ENCODE measurements around the gene EYA4. TPM values are rescaled to one million over a fixed set of nuclear protein-coding genes. Genes with fewer than 3 reads are reported as not detected.
"Not testable (repeated sequence)": the region's sequence is repeated elsewhere in the genome, so short reads cannot be mapped to it uniquely, and the experiment has no call there.

Gene EYA4
- total and polyA plus RNA-seq, 3 experiments from 2014 or later, result not detected

DNA sequence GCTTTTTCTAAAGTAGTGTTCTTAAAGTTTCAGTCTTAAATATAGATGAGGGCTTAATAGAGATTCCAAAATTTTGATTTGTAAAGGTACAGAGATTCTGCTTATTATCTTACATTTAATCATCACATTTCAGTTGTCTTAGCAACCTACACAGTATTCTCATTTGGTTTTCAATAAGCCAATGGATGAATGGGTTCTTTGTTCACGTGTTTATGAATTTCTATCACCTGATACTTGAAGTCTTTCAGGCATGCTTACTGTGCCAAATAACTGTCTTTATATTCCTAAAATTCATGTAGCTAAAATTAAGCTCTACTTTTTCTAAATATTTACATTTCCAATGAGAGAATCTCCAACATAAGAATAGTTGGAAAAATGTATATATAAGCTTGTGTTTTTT, 152.7 kb downstream of the EYA4 start:
- H3K4me3 Mint-ChIP-seq, result no peak overlapping the region
- Histone ChIP-seq H3K36me3 (ENCODE audit: insufficient read depth, low read length) (no peaks in the 10 kb centered on the region), H3K9me3 (ENCODE audit: low read length) (no peaks in the 10 kb centered on the region), H3K4me3 (ENCODE audit: low read length) (no peak overlapping the region), H3K4me1 (ENCODE audit: insufficient read depth, low read length) (no peaks in the 10 kb centered on the region), H3K27me3 (ENCODE audit: insufficient read depth, low read length, poor library complexity, severe bottlenecking) (no peaks in the 10 kb centered on the region), H3K27ac (ENCODE audit: low read depth, low read length) (no peak overlapping the region)
- H3K27me3 Mint-ChIP-seq, result peaks cover 0 to under 1% of the 10 kb centered on the region in 2 donors
- CTCF ChIA-PET, result no interaction called here
- DNase-seq, result no peak
- H3K36me3 Mint-ChIP-seq, result no peaks in the 10 kb centered on the region
- H3K4me1 Mint-ChIP-seq, result no peaks in the 10 kb centered on the region
- H3K9me3 Mint-ChIP-seq, result peaks cover 0 to 4% (median 2%) of the 10 kb centered on the region in 5 donors
- POLR2A ChIA-PET, result no interaction called here
- no peak overlapping the region for H3K27ac Mint-ChIP-seq

DNA sequence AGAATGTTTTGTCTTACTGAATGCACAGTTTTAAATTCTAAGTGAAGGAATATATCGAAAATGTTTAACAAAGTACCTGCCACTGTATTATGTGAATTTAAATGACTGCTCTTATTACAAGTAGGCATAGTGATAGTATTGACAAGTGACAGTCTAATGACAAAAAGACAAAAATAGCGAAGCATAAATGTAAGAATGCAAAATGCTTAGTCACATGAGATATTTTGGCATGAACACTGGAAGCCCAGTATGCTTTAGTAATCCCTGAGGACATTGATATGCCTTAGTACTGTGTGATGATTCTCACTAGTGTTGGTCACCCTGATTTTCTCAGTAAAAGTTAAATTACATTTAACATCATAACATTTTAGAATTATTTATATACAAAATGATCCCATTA, 153.5 kb downstream of the EYA4 start:
- Histone ChIP-seq H3K27ac (ENCODE audit: low read depth, low read length) (no peak overlapping the region), H3K36me3 (ENCODE audit: insufficient read depth, low read length) (no peaks in the 10 kb centered on the region), H3K27me3 (ENCODE audit: insufficient read depth, low read length, poor library complexity, severe bottlenecking) (no peaks in the 10 kb centered on the region), H3K9me3 (ENCODE audit: low read length) (no peaks in the 10 kb centered on the region), H3K4me3 (ENCODE audit: low read length) (no peak overlapping the region), H3K4me1 (ENCODE audit: insufficient read depth, low read length) (no peaks in the 10 kb centered on the region)
- Mint-ChIP-seq H3K27me3 (no peaks in the 10 kb centered on the region), H3K27ac (no peak overlapping the region), H3K4me3 (no peak overlapping the region), H3K4me1 (no peaks in the 10 kb centered on the region), H3K36me3 (no peaks in the 10 kb centered on the region), H3K9me3 (peaks cover 0 to 4% (median 1%) of the 10 kb centered on the region in 5 donors)
- CTCF ChIA-PET, result no interaction called here
- POLR2A ChIA-PET, result no interaction called here
- no peak for DNase-seq

DNA sequence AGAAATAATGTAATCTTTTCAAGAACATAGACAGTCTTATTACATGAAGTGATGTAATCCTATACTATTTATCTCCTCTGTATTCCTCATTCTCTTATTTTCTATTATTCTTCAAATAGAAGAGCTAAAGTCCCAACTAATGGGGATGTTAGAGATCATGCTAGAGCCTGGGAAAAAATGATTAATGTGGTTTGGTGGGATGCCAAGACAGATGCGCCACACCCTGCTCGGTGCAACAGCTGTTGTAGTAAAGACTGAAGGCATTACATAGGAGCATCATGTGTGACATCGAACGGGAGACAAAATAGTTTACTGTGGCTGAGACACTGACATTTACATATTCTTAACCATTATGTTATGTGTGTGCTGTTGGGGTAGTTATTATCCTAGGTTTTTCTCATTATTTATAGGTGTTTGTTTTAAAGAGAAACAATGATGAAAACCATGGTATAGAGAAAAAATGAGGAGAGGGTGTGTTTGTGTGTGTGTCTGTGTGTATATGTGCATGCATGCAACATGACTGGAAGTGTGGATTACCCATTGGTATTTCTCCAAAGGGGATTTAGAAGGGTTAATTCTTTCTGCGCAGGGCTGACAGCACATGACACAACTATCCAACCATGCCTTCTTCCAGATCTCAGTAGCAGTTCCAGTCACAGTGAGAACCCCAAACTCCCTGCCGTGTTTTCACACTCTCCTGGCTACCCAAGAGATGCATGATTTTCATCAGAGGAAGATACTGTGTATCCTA, 155.3 kb downstream of the EYA4 start:
- Mint-ChIP-seq H3K27me3 (no peaks in the 10 kb centered on the region), H3K27ac (no peak overlapping the region), H3K36me3 (no peaks in the 10 kb centered on the region), H3K4me3 (no peak overlapping the region), H3K4me1 (no peaks in the 10 kb centered on the region), H3K9me3 (peaks cover 0 to 3% (median 2%) of the 10 kb centered on the region in 5 donors)
- Histone ChIP-seq H3K27ac (ENCODE audit: low read depth, low read length) (no peak overlapping the region), H3K27me3 (ENCODE audit: insufficient read depth, low read length, poor library complexity, severe bottlenecking) (no peaks in the 10 kb centered on the region), H3K4me3 (ENCODE audit: low read length) (no peak overlapping the region), H3K9me3 (ENCODE audit: low read length) (no peaks in the 10 kb centered on the region), H3K4me1 (ENCODE audit: insufficient read depth, low read length) (no peaks in the 10 kb centered on the region), H3K36me3 (ENCODE audit: insufficient read depth, low read length) (no peaks in the 10 kb centered on the region)
- DNase-seq, result no peak
- ChIA-PET POLR2A (no interaction called here), CTCF (no interaction called here)

DNA sequence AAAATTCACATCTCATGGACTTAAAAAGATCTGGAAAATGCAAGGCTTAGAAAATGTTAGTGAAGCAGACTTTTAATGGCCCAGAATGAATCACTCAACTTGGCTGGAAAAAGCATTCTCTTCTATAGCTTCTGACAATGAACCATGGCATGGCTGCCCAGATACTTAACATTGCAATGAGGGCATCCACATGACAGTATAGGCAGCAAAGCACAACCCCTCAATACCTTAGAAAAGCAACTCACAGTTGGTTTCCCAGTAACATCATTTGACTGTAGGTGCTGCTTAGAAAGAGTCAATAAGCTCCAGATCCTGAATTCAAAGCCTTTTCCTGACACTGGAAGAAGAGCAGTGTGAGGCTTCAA, 155.8 kb downstream of the EYA4 start:
- CTCF ChIA-PET, result no interaction called here
- H3K36me3 Mint-ChIP-seq, result no peaks in the 10 kb centered on the region
- H3K4me1 ChIP-seq (ENCODE audit: insufficient read depth, low read length), result no peaks in the 10 kb centered on the region
- no peaks in the 10 kb centered on the region for H3K27me3 ChIP-seq (ENCODE audit: insufficient read depth, low read length, poor library complexity, severe bottlenecking)
- no peak for DNase-seq
- no peak overlapping the region for H3K4me3 ChIP-seq (ENCODE audit: low read length)
- H3K9me3 Mint-ChIP-seq, result peaks cover 0 to 3% (median 2%) of the 10 kb centered on the region in 5 donors
- no peaks in the 10 kb centered on the region for H3K9me3 ChIP-seq (ENCODE audit: low read length)
- no peaks in the 10 kb centered on the region for H3K36me3 ChIP-seq (ENCODE audit: insufficient read depth, low read length)
- H3K4me3 Mint-ChIP-seq, result no peak overlapping the region
- H3K27ac Mint-ChIP-seq, result no peak overlapping the region
- no peak overlapping the region for H3K27ac ChIP-seq (ENCODE audit: low read depth, low read length)
- POLR2A ChIA-PET, result no interaction called here
- H3K4me1 Mint-ChIP-seq, result no peaks in the 10 kb centered on the region
- no peaks in the 10 kb centered on the region for H3K27me3 Mint-ChIP-seq

DNA sequence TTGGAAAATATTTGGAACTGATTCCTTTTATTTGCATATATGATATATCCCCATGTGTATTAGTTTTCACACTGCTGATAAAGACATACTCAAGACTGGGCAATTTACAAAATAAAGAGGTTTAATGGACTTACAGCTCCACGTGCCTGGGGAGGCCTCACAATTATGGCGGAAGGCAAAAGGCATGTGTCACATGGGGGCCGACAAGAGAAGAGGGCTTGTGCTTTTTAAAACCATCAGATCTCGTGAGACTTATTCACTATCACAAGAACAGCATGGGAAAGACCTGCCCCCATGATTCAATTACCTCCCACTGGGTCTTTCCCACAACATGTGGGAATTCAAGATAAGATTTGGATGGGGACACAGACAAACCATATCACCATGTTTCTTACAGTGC, 156.4 kb downstream of the EYA4 start:
- H3K9me3 Mint-ChIP-seq; H3K27me3 Mint-ChIP-seq; DNase-seq; H3K4me3 ChIP-seq (ENCODE audit: low read length); H3K4me1 ChIP-seq (ENCODE audit: insufficient read depth, low read length); H3K36me3 ChIP-seq (ENCODE audit: insufficient read depth, low read length); POLR2A ChIA-PET; H3K27me3 ChIP-seq (ENCODE audit: insufficient read depth, low read length, poor library complexity, severe bottlenecking); H3K4me1 Mint-ChIP-seq; H3K27ac Mint-ChIP-seq; H3K4me3 Mint-ChIP-seq; H3K9me3 ChIP-seq (ENCODE audit: low read length); H3K27ac ChIP-seq (ENCODE audit: low read depth, low read length); CTCF ChIA-PET; H3K36me3 Mint-ChIP-seq: not testable (repeated sequence)

DNA sequence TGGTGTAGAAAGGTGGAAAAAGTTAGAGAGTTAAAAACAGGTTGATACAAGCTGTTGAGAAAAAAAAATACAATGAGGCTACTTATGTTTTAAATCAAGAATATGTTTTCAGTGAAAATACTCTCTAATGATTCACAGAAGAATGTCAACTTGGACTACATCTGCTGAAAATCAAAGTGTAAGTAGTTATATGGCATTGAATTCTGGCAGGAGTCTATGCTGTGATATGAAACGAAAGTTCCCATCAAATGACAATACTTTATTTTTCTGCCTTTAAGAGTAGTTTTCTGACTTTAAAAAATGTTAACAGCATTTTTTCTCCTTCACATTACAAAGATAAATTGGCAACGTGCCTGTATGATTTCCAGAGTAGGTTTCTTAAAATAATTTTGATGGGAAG, 158.3 kb downstream of the EYA4 start:
- ChIA-PET POLR2A (no interaction called here), CTCF (no interaction called here)
- no peaks in the 10 kb centered on the region for H3K4me1 ChIP-seq (ENCODE audit: insufficient read depth, low read length)
- no peak overlapping the region for H3K27ac ChIP-seq (ENCODE audit: low read depth, low read length)
- no peaks in the 10 kb centered on the region for H3K9me3 ChIP-seq (ENCODE audit: low read length)
- Mint-ChIP-seq H3K36me3 (no peaks in the 10 kb centered on the region), H3K4me1 (no peaks in the 10 kb centered on the region), H3K27ac (no peak overlapping the region), H3K27me3 (no peaks in the 10 kb centered on the region), H3K4me3 (no peak overlapping the region), H3K9me3 (peaks cover 0 to 3% (median 0%) of the 10 kb centered on the region in 5 donors)
- H3K27me3 ChIP-seq (ENCODE audit: insufficient read depth, low read length, poor library complexity, severe bottlenecking), result no peaks in the 10 kb centered on the region
- no peak overlapping the region for H3K4me3 ChIP-seq (ENCODE audit: low read length)
- no peak for DNase-seq
- H3K36me3 ChIP-seq (ENCODE audit: insufficient read depth, low read length), result no peaks in the 10 kb centered on the region

DNA sequence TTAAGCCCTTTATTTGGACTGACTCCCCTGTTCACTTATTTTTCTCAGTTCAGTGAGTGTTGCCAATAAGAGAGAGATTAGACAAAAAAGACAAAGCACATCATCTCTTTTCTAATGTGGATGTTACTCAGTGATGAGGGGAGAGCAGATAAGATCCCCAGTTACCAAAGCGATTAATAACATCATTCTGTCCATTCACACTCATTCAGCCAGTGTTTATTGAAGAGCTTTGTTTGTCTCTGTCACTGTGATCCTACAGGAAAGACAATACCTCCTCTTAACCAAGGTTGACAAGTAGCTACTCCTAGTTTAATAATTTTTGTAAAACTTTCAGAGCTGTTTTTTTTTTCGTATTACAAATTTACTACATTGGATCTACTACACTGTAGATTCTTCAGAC, 163.0 kb downstream of the EYA4 start:
- peaks cover 0 to 6% (median 2%) of the 10 kb centered on the region in 5 donors for H3K9me3 Mint-ChIP-seq
- Histone ChIP-seq H3K27me3 (ENCODE audit: insufficient read depth, low read length, poor library complexity, severe bottlenecking) (no peaks in the 10 kb centered on the region), H3K27ac (ENCODE audit: low read depth, low read length) (no peak overlapping the region), H3K9me3 (ENCODE audit: low read length) (no peaks in the 10 kb centered on the region), H3K4me1 (ENCODE audit: insufficient read depth, low read length) (no peaks in the 10 kb centered on the region), H3K36me3 (ENCODE audit: insufficient read depth, low read length) (no peaks in the 10 kb centered on the region), H3K4me3 (ENCODE audit: low read length) (no peak overlapping the region)
- POLR2A ChIA-PET, result no interaction called here
- peaks cover 0 to 2% of the 10 kb centered on the region in 2 donors for H3K27me3 Mint-ChIP-seq
- no peaks in the 10 kb centered on the region for H3K4me1 Mint-ChIP-seq
- no peaks in the 10 kb centered on the region for H3K36me3 Mint-ChIP-seq
- no peak for DNase-seq
- H3K4me3 Mint-ChIP-seq, result no peak overlapping the region
- CTCF ChIA-PET, result no interaction called here
- H3K27ac Mint-ChIP-seq, result no peak overlapping the region

DNA sequence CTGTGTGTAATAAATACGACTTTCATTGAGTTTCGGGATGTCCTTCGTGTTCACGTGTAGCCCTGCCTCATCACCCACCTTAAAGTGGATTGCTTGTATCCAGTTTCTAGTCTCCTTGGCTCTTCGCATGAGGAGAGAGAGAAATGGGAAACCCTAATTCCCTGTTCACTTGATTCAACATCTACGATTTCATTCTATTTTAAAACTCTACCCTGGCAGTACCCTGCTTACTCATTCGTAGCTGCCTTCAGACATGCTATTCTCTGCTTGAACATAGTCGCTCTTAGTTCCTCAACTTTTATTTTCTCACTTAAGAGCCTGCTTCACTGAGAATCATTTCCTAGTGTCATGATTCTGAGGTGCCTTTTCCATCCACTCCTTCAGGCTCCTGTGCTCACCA, 163.6 kb downstream of the EYA4 start:
- Mint-ChIP-seq H3K27ac (no peak overlapping the region), H3K4me3 (no peak overlapping the region), H3K9me3 (peaks cover 0 to 6% (median 2%) of the 10 kb centered on the region in 5 donors), H3K36me3 (no peaks in the 10 kb centered on the region), H3K4me1 (no peaks in the 10 kb centered on the region), H3K27me3 (peaks cover 0 to 2% of the 10 kb centered on the region in 2 donors)
- no peaks in the 10 kb centered on the region for H3K4me1 ChIP-seq (ENCODE audit: insufficient read depth, low read length)
- H3K9me3 ChIP-seq (ENCODE audit: low read length), result no peaks in the 10 kb centered on the region
- no peak for DNase-seq
- no peak overlapping the region for H3K4me3 ChIP-seq (ENCODE audit: low read length)
- ChIA-PET CTCF (no interaction called here), POLR2A (no interaction called here)
- no peaks in the 10 kb centered on the region for H3K27me3 ChIP-seq (ENCODE audit: insufficient read depth, low read length, poor library complexity, severe bottlenecking)
- H3K27ac ChIP-seq (ENCODE audit: low read depth, low read length), result no peak overlapping the region
- no peaks in the 10 kb centered on the region for H3K36me3 ChIP-seq (ENCODE audit: insufficient read depth, low read length)
